NCI-H748 (cell line): ENCODE measurements around the gene HIBADH.
A peak's percentile ranks its signal among the peaks of the same experiment; 100 is the strongest.
"Not testable (repeated sequence)": the region's sequence is repeated elsewhere in the genome, so short reads cannot be mapped to it uniquely, and the experiment has no call there.

Experiments
- DNase-seq: peaks from one replicate; lab custom pipeline; 2025; ENCODE audit not compliant: unreplicated experiment; lab: John Stamatoyannopoulos, UW

Gene HIBADH

DNA sequence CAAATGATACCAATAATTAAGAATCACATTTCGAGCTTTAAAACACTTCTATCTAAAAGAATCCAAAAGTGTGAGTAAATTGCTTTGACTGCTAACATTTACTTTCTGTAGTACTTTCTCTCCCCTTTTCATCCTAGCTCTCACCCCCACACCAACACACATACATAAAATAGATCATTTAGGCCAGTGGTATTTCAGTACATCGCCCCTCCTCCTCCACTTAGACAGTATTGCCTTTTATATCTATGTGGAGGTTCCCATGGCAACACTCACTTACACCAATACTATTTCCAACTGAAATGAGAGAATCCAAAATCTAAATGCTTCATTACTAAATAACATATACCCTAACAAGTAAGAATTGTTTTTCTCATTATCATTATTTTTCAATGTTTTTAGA, 58.9 kb downstream of the HIBADH start:
- peak; percentile 22 for DNase-seq

DNA sequence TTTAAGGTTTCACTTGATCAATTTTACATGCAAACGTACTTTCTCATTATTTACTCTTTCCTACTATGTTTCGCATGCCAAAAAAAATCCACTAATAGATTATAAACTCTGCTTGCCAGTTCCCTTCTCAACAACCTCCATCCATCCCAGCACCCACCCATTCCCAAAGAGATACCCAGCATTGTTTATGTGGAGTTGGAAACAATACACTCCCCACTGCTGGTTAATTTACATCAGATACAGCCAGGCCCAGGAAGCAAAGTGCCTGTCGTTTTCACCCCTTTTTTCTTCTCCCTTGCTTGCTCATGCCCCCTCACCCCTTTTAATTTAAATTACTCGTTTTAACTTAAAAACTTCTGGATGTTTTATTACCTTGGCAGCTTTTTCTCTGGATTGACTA, 59.9 kb downstream of the HIBADH start:
- DNase-seq = no peak

DNA sequence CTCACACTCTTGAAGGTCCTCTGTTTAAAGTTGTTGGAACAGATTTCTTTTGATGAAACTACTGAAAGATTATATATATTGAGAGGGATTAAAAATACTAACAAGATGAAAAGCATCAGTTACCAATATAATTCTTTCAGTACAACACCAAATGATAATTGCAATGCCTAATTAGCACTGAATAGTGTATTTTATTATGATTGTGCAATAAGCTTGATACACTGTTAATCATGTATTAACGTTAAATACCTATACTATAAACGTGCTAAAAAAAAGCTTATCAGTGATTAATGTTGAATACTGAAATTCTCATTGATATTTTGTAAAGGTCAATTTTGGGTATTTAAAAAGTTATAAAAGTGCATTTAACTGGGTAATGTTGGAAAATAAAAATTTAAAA, 61.5 kb downstream of the HIBADH start:
- no peak for DNase-seq

DNA sequence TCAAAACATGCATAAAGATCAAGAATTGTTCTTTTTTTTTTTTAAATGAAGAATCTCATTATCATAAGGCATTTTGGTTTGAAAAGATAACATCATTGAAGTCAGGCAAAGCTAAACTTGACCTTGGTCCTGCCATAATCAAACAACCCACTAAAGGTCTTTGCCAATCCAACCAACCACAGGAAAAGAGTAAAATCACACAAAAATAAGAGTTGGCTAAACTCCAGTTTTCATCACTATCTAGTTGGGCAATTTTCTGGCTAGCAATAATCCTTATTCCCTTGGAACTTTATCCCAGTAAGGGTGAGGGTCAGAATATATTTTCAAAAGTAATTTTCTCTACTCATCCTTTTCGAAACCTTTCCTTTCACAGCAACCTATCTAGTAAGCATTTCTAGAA, 62.4 kb downstream of the HIBADH start:
- no peak for DNase-seq

DNA sequence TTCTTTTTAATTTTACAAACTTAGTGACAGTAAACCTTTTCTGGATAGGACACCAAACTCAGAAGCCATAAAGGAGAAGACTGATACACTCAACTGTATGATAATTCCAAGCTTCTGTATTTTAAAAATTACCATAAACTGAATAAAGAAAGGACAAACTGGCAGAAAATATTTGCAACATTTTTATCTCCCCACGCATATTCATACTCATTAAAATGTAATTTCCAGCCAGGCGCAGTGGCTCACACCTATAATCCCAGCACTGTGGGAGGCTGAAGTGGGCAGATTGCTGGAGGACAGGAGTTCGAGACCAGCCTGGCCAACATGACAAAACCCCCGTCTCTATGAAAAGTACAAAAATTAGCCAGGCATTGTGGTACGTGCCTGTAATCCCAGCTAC, 67.7 kb downstream of the HIBADH start:
- no peak for DNase-seq

DNA sequence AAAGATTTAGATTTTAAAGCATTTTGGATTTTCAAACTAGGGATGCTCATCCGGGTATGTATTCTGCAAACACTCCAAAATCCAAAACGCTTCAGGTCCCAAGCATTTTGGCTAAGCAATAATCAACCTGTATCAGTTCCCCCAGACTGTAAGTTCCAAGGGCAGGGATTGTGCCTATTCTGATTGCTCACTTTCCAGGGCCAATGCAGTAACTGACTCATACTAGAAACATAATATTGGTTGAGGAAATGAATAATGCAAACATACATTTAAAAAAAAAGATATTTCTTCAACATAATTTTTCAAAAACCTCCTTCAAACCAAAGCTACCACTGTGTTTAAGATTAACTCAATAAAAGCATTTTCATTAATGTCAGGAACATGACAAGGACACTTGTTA, 69.5 kb downstream of the HIBADH start:
- DNase-seq = no peak

DNA sequence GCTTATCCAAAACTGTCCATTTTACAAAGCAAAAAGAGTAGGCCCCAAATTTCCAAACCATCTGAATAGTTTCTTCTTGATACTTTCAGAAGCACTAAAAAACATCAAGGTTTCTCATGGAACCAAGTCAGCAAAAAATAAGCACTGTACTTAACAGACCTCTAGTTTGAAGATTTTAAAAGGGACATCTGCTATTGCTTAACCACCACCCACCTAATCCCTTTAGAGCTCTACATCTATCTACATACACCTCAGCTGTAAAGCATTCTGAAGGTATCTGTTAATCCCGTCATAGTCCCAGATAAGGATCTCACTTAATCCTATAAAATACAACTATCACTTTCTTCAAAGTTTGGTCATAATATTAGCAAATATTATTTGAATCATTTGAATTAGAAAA, 72.3 kb downstream of the HIBADH start:
- DNase-seq = no peak

DNA sequence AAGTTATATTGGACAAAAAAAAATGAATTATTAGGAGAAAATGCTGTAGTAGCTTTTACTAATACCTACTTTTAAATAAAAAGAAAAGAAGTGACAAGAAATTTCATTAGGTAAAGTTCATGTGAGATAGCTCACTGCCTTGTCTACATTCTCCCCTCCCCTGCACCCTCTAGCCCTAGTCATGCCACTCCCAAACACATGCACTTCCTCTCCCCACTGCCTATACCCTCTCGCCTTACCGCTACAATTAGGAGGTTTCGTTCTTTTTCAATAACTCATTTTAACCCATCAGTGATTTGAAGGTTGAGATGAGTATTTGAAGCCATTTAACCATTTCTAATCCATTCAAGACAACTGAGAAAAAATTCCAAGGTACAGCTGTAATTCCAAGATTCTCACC, 75.3 kb downstream of the HIBADH start:
- DNase-seq = peak; percentile 37

DNA sequence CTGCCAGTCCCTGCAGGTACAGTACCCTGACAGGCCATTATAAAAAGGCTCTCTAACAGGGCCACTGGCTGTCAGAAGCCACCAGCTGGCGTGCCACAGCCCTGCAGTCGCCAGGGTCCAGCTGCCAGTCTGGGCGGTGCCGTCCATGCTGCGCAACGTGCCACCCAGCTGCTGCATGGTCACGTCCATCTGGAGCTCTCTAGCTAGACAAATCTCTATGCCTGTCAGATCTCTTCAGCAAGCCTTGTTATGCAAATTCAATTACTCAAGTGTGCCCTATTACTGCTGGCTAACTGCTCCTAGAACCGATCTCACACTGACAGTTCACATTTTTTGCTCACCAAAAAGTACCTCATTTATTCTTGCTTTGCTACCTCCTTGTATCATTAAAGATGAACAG, 75.9 kb downstream of the HIBADH start:
- DNase-seq = peak; percentile 94

DNA sequence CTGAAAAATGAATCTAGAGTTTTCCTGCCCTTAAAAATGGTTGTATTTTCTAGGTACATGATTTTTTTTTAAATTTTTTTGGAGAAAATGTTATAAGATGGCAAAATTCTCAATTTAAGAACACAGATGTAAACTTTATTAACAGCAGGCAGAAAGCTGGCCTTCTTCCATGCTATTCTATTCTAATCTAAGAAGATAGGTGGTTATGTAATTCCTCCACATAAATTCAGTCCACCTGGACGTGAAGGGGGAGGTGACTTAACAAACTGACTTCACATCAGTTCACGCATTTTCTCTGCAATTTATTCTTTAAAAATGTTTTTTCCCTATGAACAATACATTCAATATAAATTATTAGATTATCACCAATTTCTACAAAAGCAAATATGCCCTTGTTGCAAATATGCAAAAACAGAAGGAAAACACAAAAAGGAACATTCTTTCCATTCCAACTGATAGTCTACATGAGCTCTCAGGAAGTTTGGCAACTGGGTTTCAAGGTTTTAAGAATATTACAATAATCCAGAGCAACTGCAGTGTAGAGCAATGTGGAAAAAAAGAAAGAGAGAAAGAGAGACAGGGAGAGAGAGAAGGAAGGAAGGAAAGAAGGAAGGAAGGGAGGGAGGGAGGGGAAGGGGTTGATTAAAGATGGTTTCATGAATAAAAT, 76.8 kb downstream of the HIBADH start:
- no peak for DNase-seq

DNA sequence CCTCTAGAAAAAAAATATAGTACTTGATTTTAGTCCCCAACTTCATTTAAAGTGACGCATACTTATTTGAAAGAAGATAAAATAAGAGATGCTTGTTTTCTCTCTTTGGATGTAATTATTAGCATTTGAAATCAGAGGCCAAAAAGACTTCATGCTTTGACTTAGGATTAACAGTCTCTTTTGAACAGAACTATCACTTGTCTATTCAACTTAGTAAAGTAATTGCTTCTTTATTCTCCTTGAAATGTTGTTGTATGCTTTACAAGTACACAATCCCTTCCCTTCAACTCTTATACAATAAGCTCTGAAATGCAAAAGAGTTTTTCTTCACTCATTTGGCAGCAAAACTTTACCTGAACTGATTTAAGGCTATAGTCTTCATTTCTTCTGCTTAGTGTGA, 80.8 kb downstream of the HIBADH start:
- no peak for DNase-seq

DNA sequence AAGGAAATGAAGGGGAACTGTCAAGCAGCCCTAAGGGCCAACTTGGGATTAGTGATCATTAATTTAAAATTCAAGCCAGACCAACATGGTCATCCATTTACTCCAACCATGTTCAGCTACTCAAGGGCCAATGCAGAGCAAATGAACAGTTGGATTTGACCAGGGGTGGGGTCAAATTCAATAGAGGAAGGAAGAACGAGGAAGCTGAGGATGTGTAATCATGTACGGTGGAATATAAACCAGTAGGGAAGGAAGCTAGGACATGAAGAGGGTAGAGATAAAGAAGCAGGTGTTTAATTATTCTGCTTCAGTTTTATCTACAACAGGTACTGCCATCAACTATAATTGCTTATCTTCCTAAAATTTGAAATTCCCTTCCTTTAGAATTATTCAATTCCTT, 81.6 kb downstream of the HIBADH start:
- no peak for DNase-seq

DNA sequence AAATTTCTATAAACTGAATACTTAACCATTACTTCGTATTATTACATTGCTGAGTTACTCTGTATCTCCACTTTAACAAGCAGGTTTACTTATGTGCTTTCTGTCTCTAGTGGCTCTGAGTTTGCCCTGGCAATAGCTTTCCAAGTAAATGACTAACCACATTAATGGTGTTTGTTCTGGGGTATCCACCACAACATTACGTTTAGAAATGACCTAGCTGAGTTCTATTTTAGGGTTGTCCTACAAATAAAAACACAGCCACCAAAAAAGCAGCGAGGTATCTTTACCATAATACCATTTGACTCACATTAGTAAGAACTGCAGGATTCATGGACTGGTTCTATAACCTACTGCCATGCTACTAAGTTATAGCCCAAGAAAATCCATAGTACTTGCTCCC, 83.1 kb downstream of the HIBADH start:
- DNase-seq = no peak

DNA sequence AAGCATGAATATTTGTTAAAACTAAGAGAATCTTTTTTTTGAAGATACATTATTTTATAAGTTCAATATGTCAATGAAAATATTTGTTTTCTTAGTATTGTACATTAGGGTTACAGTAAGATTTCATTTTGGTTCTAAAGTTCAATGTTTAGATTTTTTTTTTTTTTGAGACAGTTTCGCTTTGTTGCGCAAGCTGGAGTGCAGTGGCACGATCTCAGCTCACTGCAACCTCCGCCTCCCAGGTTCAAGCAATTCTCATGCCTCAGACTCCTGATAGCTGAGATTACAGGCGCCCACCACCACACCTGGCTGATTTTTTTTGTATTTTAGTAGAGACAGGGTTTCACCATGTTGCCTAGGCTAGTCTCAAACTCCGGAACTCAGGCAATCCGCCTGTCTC, 84.5 kb downstream of the HIBADH start:
- DNase-seq = not testable (repeated sequence)

DNA sequence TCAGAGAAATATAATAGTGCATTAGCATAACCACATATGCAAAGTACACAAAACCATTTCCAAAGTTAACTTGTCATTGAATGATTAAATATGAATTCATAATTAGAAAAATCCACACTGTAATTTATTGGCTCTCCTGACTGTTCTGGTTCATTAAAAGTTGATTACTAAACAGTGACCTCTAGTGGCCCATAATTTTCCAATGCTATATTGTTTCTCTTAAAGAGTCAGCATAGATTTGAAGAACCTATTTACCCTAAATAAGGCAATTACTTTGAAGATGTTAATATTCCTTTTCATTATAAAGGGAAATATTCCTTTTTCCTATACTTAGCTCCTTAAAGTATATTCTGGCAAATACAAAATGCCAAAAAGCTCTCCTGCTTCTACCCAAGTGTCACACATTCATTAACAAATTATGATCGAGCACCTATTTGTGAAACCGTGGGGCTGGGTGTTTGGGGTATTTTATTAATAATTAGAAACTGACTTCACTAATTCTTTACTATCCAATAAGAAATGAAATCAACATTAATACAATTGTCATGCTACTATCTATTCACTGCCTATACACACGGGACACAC, 86.2 kb downstream of the HIBADH start:
- DNase-seq = peak; percentile 50

DNA sequence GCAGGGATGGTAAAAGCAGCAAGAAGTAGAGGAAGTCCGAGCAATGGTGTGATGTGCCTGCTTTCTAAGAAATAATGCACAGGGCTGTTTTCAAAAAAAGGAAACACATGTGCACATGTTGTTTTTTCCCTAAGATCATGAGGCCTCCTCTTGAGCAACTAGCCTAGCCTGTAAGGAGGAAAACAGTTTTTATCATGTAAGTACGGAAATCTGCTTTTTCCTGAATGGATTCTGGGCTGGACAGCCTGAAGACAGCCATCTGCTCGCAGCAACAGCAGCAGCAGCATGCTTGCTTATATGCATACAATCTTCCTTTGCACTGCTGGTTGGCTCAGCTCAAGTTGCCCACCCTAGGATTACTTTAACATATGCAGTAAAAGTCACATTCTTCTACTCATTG, 87.1 kb downstream of the HIBADH start:
- DNase-seq = no peak

DNA sequence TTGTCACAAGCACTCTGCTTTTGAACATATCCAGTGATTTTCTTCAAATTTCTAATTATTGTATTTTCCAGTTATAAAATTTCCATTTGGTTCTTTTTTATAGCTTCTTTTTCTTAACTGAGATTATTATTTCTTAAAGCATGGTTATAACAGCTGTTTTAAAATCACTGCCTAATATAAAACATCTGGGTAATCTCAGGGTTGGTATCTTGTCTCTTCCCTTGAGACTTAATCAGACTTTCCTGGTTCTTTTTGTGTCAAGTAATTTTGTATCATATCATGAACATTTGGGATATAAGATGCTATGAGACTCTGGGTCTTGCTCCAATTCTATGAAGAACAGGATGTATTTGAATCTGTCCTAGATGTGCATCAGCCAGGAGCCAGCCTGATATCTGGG, 93.6 kb downstream of the HIBADH start:
- no peak for DNase-seq

DNA sequence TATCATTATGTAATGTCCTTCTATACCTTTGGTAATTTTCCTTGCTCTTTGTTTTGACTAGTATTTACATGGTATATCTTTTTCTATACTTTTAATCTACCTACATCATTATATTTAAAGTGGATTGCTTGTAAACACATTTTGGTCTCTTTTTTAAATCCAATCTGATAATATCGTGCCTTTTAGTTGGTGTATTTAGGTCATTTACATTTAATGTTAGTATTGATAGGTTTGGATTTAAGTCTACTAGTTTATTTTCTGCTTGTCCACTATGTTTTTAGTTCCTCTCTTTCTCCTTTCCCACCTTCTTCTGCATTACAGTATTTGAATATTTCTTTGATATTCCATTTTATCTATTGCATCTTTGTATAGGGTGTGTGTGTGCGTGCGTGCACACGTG, 95.4 kb downstream of the HIBADH start:
- no peak for DNase-seq

DNA sequence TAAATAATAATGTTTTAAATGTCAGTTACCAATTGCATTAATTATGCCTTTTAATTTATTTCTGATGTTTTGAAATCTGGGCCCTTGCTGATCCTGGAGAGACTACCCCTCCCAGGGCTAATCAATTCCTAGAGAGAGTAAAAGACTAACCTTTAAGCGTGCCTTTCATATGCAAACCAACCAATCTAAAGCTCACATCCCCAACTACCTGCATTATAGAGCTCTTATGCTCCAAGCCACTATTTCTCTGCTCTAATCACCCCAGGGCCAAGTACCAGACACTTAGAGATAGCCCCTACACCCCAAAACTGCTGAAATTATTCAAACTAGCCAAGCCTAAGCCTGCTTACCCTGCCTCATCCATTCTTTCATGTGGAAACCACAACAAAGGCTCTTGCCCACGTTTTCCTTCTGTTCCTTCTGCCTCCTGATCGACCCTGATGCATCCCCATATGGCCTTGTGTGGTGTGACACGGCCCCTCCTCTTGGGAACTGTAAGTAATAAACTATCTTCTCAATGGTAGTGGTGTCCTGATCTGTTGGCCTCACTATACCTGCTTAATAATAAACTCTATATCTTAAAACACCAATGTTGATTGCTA, 97.7 kb downstream of the HIBADH start:
- DNase-seq = no peak

DNA sequence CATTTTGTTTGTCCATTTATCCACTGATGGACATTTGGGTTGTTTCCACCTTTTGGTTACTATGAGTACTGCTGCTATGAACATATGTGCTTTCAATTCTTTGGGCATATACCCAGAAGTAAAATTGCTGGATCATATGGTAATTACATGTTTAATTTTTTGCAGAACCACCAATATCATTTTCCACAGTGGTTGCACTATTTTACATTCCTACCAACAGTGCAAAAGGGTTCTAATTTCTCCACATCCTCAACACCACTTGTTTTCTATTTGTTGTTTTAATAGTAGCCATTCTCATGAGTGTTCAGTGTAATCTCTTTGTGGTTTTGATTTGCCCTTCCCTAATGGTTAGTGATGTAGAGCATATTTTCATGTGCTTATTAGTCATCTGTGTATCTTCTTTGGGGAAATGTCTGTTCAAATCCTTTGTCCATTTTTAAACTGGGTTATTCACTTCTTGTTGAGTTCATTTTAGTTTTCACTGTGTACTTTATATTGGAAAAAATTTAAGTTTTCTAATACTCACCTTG, 101.9 kb downstream of the HIBADH start:
- DNase-seq = no peak

DNA sequence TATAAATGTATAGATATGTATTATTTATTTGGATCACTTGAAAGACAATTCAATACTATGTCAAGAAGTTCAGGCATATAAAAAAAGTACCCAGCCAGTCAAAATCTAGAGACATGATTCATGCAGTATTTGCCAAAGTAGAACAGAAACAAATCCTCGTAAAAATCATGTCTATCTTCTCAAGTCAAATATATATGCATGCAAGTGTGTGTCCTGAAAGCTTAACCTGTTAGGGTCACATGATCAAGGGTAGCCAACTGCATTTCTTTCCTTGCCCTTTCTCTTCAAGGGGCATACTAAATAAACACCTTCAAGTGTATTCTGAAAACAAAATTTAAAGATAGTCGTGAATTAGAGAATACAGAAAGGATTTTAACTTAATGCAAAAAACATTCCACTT, 107.0 kb downstream of the HIBADH start:
- DNase-seq = no peak

DNA sequence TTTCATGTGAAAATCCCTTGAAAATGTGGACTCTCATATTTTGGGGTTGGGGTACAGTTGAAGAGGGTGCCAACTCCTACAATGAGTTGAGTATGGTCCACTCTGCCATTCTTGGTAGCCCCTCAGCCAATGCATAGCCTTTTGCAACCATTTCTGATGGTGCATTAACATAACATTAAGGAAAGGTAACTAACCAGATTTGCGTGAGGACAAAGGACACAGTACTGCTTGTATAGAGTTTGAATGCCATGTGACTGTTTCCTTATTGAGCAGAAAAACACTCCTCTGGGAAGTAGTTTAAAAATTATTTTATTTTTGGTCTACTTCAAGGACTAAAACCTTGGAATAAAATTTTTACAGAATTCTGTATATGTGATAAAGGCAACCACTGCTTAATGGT, 107.9 kb downstream of the HIBADH start:
- no peak for DNase-seq

DNA sequence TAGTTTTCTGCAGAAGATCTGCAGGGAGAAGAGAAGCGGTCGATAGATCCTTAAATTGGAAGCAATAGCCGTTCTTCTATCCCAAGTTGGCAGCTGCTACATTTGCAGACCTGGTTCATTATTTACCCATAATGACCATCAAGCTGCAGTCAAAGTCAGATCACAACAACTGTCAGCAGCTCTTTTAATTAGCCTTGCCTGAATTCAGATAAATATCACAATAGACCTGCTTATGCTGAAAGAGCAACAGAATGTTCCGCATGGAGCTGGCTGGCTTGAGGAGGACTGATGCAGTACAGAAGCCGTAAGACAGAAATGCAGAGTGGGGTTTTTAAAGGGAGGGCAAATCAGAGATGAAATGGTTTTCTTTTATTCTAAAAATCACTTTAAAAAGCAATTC, 109.4 kb downstream of the HIBADH start:
- peak; percentile 49 for DNase-seq
